ENCODE measurements around the gene BLOC1S4.

Gene BLOC1S4

DNA sequence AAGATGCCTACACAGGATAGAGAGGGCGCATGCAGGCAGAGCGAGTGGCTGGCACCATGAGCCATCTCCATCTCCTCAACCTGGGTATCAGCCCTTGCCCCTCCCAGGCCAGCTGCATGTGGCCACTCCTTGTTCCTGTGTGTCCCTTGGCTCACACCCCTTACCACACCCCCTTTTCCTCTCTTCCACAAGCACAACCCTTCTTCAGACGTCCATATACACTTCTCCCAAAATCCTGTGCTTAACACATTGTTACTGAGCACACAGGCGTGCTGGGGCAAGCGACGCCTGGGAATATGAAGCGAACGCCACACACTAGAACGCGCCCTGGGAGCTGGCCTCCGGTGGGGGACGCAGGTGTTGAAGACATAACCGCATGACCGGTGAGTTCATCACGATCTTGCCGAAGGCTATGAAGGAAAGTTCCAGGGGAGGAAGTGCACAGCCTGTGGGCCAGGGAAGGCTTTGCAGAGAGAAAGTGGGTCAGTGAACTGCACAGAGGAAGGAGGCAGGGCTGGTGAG, 47.4 kb downstream of the BLOC1S4 start:
- no peak for DNase-seq (ENCODE audit: low spot score)

DNA sequence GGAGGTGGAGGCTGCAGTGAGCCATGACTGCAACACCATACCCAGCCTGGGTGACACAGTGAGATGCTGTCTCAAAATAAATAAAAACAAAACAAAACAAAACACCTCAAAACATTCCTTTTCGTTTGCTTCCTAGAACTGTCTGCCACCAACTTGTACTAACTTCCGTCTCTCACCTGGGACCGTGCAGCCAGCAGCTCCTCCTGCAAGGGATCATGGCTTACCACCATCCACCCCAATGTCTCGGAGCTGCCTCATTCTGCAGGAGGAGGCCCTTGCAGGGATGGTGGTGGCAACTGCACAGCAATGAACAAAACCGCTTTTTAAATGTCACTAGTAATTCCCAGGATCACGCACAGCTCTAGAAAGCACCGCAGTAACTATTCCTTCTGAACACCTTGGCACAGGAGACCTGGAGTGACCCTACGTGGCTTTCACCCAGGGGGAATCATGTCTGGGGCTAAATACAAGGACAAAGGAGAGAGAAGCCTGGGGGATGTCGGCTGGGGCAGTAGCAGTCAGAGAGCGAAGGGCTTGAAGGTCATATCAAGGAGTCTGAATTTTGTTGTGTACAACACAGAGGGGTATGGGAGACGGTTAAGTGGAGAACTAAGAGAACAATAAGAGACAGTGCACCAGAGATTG, 49.1 kb downstream of the BLOC1S4 start:
- no peak for DNase-seq (ENCODE audit: low spot score)

DNA sequence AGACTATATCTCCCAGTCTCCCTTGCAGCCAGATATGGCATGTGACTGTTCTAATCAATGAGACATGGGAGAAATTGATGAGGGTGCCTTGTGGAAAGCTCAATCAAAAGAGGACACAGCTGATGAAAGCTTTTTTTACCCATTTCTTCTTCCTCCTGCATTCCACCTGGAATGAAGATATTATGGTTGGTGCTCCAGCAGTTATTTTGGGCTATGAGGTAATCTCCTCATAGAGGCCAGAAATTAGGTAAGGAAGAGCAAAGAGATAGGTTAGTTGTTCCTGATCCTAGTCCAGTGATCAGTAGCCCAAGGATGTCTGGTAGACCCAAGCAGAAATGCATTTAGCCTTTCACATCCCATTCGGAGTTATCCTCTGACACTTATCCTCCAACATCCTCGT, 49.7 kb downstream of the BLOC1S4 start:
- DNase-seq (ENCODE audit: low spot score): no peak
